ENCODE data around the gene PHEX.

Gene PHEX

GRCh38 chrX:22037911-22038537 is 5.9 kb downstream of the PHEX start:
- no peak for DNase-seq (ENCODE audit: low read depth)
- no peak for TF ChIP-seq CTCF (IDR thresholded peaks at IDR 0.05; ENCODE audit: insufficient read depth, low read depth, low read length, missing control alignments)
- no peak overlapping the region for H3K4me3 ChIP-seq (ENCODE audit: low read length)

DNA sequence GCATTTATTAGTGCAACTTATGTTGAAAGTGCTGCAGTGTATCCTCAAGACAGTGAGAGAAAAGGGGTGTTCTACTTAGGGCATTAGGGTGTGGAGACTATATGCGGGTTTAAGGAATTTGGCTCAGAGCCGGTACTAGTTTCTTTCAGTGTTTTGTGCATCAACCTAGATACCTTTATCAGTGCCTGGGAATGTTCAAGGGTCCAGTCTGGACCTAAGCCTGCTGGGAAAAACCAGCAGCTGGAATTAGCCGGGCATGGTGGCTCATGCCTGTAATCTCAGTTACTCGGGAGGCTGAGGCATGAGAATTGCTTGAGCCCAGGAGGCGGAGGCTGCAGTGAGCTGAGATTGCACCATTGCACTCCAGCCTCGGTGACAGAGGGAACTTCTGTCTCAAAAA is 7.4 kb downstream of the PHEX start:
- DNase-seq (ENCODE audit: low read depth) = no peak
- no peak overlapping the region for H3K4me3 ChIP-seq (ENCODE audit: low read length)
- no peak for TF ChIP-seq CTCF (IDR thresholded peaks at IDR 0.05; ENCODE audit: insufficient read depth, low read depth, low read length, missing control alignments)

DNA sequence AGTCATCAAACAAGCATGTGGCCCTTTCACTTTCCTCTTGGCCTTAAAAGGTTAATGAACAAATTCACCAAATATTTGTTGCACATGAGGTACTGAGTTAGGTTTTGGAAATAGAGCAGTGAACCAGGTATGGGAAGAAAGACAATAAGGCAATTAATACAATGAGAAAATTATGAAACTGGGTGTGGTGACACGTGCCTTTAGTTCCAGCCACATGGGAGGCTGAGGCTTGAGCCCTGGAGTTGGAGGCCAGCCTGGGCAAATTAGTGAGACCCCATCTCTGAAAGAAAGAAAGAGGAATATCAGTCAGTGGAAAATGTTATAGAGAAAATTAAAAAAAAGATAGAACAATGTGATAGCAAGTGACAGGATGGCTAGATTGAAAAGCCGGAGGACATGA is 8.1 kb downstream of the PHEX start:
- DNase-seq (ENCODE audit: low read depth) = no peak
- no peak for TF ChIP-seq CTCF (IDR thresholded peaks at IDR 0.05; ENCODE audit: insufficient read depth, low read depth, low read length, missing control alignments)
- H3K4me3 ChIP-seq (ENCODE audit: low read length) = no peak overlapping the region

- DNase-seq (ENCODE audit: low read depth) = no peak
- TF ChIP-seq CTCF (IDR thresholded peaks at IDR 0.05; ENCODE audit: insufficient read depth, low read depth, low read length, missing control alignments) = no peak
- no peak overlapping the region for H3K4me3 ChIP-seq (ENCODE audit: low read length)
Observed at GRCh38 chrX:22041907-22042530, 9.9 kb downstream of the PHEX start.

GRCh38 chrX:22043872-22044271 is 11.7 kb downstream of the PHEX start:
- DNase-seq (ENCODE audit: low read depth) = no peak
- no peak for TF ChIP-seq CTCF (IDR thresholded peaks at IDR 0.05; ENCODE audit: insufficient read depth, low read depth, low read length, missing control alignments)
- no peak overlapping the region for H3K4me3 ChIP-seq (ENCODE audit: low read length)

DNA sequence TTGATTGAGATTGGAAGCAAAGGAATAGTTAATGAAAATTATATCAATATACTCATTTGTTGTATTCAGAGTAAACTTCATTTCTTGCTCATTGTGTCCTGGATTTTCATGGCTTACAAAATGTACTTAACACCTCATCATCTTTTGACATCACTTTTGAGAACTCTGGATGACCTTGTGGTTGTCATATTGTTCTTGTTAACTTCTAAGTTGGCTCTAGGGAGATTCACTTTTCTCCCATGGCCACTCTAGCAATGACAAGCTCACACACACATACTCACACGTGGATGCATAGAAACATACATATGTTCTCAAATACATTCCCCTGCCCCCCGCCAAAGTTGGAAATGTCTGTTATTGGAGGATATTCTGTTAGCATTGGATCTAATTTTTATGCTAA is 15.3 kb downstream of the PHEX start:
- H3K4me3 ChIP-seq (ENCODE audit: low read length) = no peak overlapping the region
- no peak for TF ChIP-seq CTCF (IDR thresholded peaks at IDR 0.05; ENCODE audit: insufficient read depth, low read depth, low read length, missing control alignments)
- DNase-seq (ENCODE audit: low read depth) = no peak

GRCh38 chrX:22053481-22053880 is 21.4 kb downstream of the PHEX start:
- H3K4me3 ChIP-seq (ENCODE audit: low read length) = no peak overlapping the region
- no peak for TF ChIP-seq CTCF (IDR thresholded peaks at IDR 0.05; ENCODE audit: insufficient read depth, low read depth, low read length, missing control alignments)
- peak; percentile 37 for DNase-seq (ENCODE audit: low read depth)
